IPS DF 6.9 (cell line): ENCODE measurements around the gene GTF2H4.
A peak's percentile ranks its signal among the peaks of the same experiment; 100 is the strongest.
"Not testable (repeated sequence)": the region's sequence is repeated elsewhere in the genome, so short reads cannot be mapped to it uniquely, and the experiment has no call there.

Source experiments
- DNase-seq: peaks from one replicate; pipeline ENCODE4 v3.0.0-alpha.2; 2013; ENCODE audit warnings: low read depth, low spot score
- H3K27ac ChIP-seq: one replicate; pipeline ENCODE4 v1.5.1; 2013; ENCODE audit warnings: low read length, control low read depth
- H3K27me3 ChIP-seq: 2 replicates; pipeline ENCODE4 v1.6.1; 2013; ENCODE audit warnings: mild to moderate bottlenecking, low read length; ENCODE audit not compliant: control insufficient read depth, insufficient read depth
- H3K36me3 ChIP-seq: 2 replicates; pipeline ENCODE4 v1.6.1; 2013; ENCODE audit warnings: low read length; ENCODE audit not compliant: control insufficient read depth, insufficient read depth
- H3K4me1 ChIP-seq: 2 replicates; pipeline ENCODE4 v1.6.1; 2013; ENCODE audit warnings: low read length; ENCODE audit not compliant: control insufficient read depth, insufficient read depth
- H3K4me3 ChIP-seq: 2 replicates; pipeline ENCODE4 v1.5.1; 2013; ENCODE audit warnings: mild to moderate bottlenecking, low read length
- H3K9me3 ChIP-seq: 2 replicates; pipeline ENCODE4 v1.6.1; 2013; ENCODE audit warnings: low read length, inconsistent platforms; ENCODE audit not compliant: control insufficient read depth, insufficient read depth
- WGBS: extraction: QIAGEN DNeasy Blood & Tissue Kit; methylation state at CpG from one replicate; pipeline ENCODE4 v1.1.7; 2013; ENCODE audit warnings: mixed read lengths, missing lambda C conversion rate; ENCODE audit not compliant: insufficient read length, insufficient coverage; 5-methylcytosine and 5-hydroxymethylcytosine counted together

GTF2H4 gene

GRCh38 chr6:30897882-30898281 is 10.1 kb upstream of the GTF2H4 start:
- H3K4me1 ChIP-seq: no peaks in the 10 kb centered on the region

GRCh38 chr6:30898750-30899360 is 9.2 kb upstream of the GTF2H4 start:
- no CpG with 5 or more reads among the region's 23 CpGs for WGBS
- no peak overlapping the region for H3K27ac ChIP-seq
- no peaks in the 10 kb centered on the region for H3K27me3 ChIP-seq
- peaks cover 46% of the 10 kb centered on the region for H3K36me3 ChIP-seq
- no peaks in the 10 kb centered on the region for H3K4me1 ChIP-seq
- no peak overlapping the region for H3K4me3 ChIP-seq
- no peak for DNase-seq
- no peaks in the 10 kb centered on the region for H3K9me3 ChIP-seq

More at GRCh38 chr6:30897882-30898281, 10.1 kb upstream of the GTF2H4 start:
- Histone ChIP-seq H3K27ac (no peak overlapping the region), H3K9me3 (no peaks in the 10 kb centered on the region), H3K36me3 (peaks cover 54% of the 10 kb centered on the region), H3K27me3 (no peaks in the 10 kb centered on the region), H3K4me3 (no peak overlapping the region)
- DNase-seq: no peak
- no CpG with 5 or more reads among the region's 16 CpGs for WGBS

DNA sequence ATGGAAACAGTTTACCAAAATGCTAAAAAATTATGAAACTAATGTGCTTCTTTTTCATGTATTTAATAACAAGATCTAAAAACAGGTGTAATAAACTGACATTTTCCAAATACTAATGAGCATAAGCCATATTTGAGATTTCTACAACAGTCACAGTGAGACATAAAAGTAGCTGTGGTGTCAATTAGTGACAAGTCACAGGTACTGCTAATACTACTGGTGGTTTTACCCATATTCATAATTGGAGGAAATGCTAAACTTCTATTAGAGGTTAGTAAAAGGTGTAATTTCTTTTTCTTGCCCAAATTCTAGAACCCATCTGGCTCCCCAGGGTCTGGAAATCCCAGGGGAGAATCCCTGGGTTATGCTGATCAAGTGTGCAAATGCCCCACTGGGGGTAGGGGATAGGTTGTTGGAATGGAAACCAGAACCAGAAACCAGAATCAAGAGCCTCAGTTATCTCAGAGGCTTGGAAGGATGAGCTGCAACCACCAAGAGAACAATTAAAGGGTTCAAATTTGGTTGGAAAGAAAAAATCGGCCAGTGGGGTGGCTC is 7.1 kb upstream of the GTF2H4 start:
- no CpG with 5 or more reads among the region's 1 CpG for WGBS
- DNase-seq: no peak
- H3K4me3 ChIP-seq: no peak overlapping the region

GRCh38 chr6:30901436-30901835 is 6.6 kb upstream of the GTF2H4 start:
- Histone ChIP-seq H3K27ac (no peak overlapping the region), H3K36me3 (peaks cover 28% of the 10 kb centered on the region), H3K4me3 (no peak overlapping the region), H3K27me3 (no peaks in the 10 kb centered on the region), H3K4me1 (no peaks in the 10 kb centered on the region), H3K9me3 (no peaks in the 10 kb centered on the region)
- no peak for DNase-seq

More for the DNA sequence above, 7.1 kb upstream of the GTF2H4 start:
- H3K27ac ChIP-seq: no peak overlapping the region
- peaks cover 30% of the 10 kb centered on the region for H3K36me3 ChIP-seq
- H3K4me1 ChIP-seq: no peaks in the 10 kb centered on the region
- no peaks in the 10 kb centered on the region for H3K9me3 ChIP-seq
- H3K27me3 ChIP-seq: no peaks in the 10 kb centered on the region

DNA sequence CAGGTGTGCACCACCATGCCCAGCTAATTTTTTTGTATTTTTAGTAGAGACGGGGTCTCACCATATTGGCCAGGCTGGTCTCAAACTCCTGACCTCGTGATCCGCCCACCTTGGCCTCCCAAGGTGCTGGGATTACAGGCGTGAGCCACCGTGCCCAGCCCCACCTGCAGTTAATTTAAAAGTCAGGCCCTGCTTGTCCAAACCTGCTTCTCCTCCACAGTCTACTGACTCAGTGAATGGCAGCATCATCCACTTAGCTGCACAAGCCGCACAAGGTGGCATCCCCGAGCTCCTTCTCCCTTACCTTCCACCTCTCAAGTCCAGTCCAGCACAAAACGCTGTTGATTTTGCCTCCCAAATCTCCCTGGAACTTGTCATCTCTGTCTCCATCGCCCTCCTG is 5.8 kb upstream of the GTF2H4 start:
- H3K4me3 ChIP-seq, H3K9me3 ChIP-seq, H3K27me3 ChIP-seq, H3K27ac ChIP-seq, DNase-seq, H3K4me1 ChIP-seq: not testable (repeated sequence)
- WGBS: no CpG with 5 or more reads among the region's 9 CpGs
- H3K36me3 ChIP-seq: peaks cover 21% of the 10 kb centered on the region

GRCh38 chr6:30902709-30903108 is 5.3 kb upstream of the GTF2H4 start:
- peaks cover 16% of the 10 kb centered on the region for H3K36me3 ChIP-seq
- no peak overlapping the region for H3K4me3 ChIP-seq
- DNase-seq: no peak
- no peaks in the 10 kb centered on the region for H3K27me3 ChIP-seq
- H3K27ac ChIP-seq: no peak overlapping the region
- H3K4me1 ChIP-seq: no peaks in the 10 kb centered on the region
- H3K9me3 ChIP-seq: no peaks in the 10 kb centered on the region
- no CpG with 5 or more reads among the region's 5 CpGs for WGBS

- Histone ChIP-seq H3K27ac (no peak overlapping the region), H3K4me3 (no peak overlapping the region), H3K9me3 (no peaks in the 10 kb centered on the region), H3K27me3 (no peaks in the 10 kb centered on the region), H3K4me1 (no peaks in the 10 kb centered on the region), H3K36me3 (peaks cover 11% of the 10 kb centered on the region)
- no CpG with 5 or more reads among the region's 4 CpGs for WGBS
- DNase-seq: no peak
Observed at GRCh38 chr6:30903236-30903635, 4.8 kb upstream of the GTF2H4 start.

- H3K4me3 ChIP-seq: peak overlapping the region; percentile 39; the same call in 1 of the 2 replicates
- H3K27me3 ChIP-seq, H3K4me1 ChIP-seq, H3K27ac ChIP-seq, H3K36me3 ChIP-seq, H3K9me3 ChIP-seq, DNase-seq: not testable (repeated sequence)
- no CpG with 5 or more reads among the region's 16 CpGs for WGBS
Observed at GRCh38 chr6:30907290-30907757, 683 bp upstream of the GTF2H4 start.

DNA sequence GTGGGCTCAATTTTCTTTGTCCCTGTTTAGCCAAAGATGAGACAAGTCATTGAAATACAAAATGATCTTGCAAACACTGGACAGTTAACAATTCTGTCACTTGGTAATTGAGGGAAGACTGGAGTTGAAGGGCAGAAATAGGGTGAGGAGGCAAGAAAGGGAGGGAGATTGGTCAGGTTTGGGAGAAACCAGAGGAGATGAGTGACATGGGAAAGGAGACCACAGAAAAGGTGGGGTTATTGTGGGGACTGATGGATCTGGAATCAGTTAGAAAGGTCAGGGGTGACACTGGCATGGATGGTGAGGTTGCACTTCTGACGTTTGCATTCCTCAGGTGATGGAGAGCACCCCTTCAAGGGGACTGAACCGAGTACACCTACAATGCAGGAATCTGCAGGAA is 693 bp downstream of the GTF2H4 start:
- Histone ChIP-seq H3K27me3 (no peaks in the 10 kb centered on the region), H3K27ac (no peak overlapping the region), H3K9me3 (no peaks in the 10 kb centered on the region), H3K4me1 (peaks cover under 1% of the 10 kb centered on the region; the same call in 1 of the 2 replicates), H3K4me3 (peak overlapping the region; percentile 78; the same call in 1 of the 2 replicates), H3K36me3 (peaks cover 4% of the 10 kb centered on the region)
- no CpG with 5 or more reads among the region's 2 CpGs for WGBS
- DNase-seq: no peak

DNA sequence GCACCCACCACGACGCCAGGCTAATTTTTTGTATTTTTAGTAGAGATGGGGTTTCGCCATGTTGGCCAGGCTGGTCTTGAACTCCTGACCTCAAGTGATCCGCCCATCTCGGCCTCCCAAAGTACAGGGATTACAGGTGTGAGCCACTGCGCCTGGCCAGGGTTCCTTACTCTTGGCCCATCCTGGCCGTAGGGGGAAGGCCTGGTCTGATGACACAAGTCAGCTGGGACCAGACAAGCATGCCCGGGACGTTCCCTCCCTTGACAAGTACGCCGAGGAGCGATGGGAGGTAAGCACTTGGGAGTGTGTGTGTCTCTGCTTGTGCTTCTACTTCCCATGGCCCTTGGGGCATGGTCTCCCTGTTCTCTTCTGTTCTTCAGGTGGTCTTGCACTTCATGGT is 2.5 kb downstream of the GTF2H4 start:
- H3K27me3 ChIP-seq, DNase-seq, H3K9me3 ChIP-seq, H3K27ac ChIP-seq, H3K4me3 ChIP-seq, H3K36me3 ChIP-seq, H3K4me1 ChIP-seq: not testable (repeated sequence)
- no CpG with 5 or more reads among the region's 12 CpGs for WGBS
